HepG2 (cell line): Measurements from ENCODE around the gene ZNF367. TPM values are rescaled to one million over a fixed set of nuclear protein-coding genes. Genes with fewer than 3 reads are reported as not detected.

Experiments used
- ATAC-seq: fragments of 200-7000 bp; cut with Tn5 transposase; 3 replicates; pipeline ENCODE4 v1.9.1; 2020; ENCODE audit warnings: mild to moderate bottlenecking, moderate library complexity
- BruUV-seq: library from RNA; stranded (reverse); fragments of 400-500 nt; replicated peaks from 2 replicates; lab custom pipeline; 2021; lab: Mats Ljungman, UMichigan
- CTCF ChIA-PET: fragments of 300-600 bp; formaldehyde crosslinking; extraction: SDS; loops from one replicate; lab custom pipeline; 2021; ENCODE audit warnings: low total read pairs, inconsistent platforms, low intra/inter-chr PET ratio; lab: Yijun Ruan, JAX
- POLR2A ChIA-PET: fragments of 350-600 bp; sonication (Branson Sonifier 250); formaldehyde crosslinking; loops from one replicate; lab custom pipeline; 2020; ENCODE audit warnings: antibody characterized with exemption, inconsistent platforms; lab: Yijun Ruan, JAX
- DNase-seq: peaks from one replicate; pipeline ENCODE4 v3.0.0-alpha.2; 2015; ENCODE audit warnings: low spot score
- FAIRE-seq: peaks from 3 replicates; lab custom pipeline; 2011; peaks lifted over from hg19 to GRCh38; lab: Jason Lieb, UNC
- H2AFZ ChIP-seq: one replicate; pipeline ENCODE4 v1.6.1; 2011; ENCODE audit warnings: low read length, inconsistent platforms
- H3K27ac ChIP-seq: fragments of 300-600 bp; 3 replicates; pipeline ENCODE4 v1.8.0; 2011; ENCODE audit warnings: mixed run types, mild to moderate bottlenecking, mixed read lengths, low read length, inconsistent platforms; ENCODE audit not compliant: insufficient read depth; ENCODE audit errors: extremely low read length
- H3K27me3 ChIP-seq, 2 experiments: fragments of 200-600 bp in 1 of 2; 2 replicates in 1 of 2; 3 replicates in 1 of 2; pipeline versions ENCODE4 v1.6.0 to v1.8.0; 2011; ENCODE audit warnings: low read length in 2 of 2, mild to moderate bottlenecking in 2 of 2, moderate library complexity in 2 of 2, inconsistent platforms in 1 of 2; ENCODE audit not compliant: insufficient read depth in 2 of 2, control insufficient read depth in 1 of 2
- H3K36me3 ChIP-seq, 2 experiments: fragments of 200-600 bp in 1 of 2; replicated peaks in 1 of 2; 2 replicates in 1 of 2; 3 replicates in 1 of 2; pipeline versions ENCODE4 v1.5.1 to v1.8.0; 2011; ENCODE audit warnings: low read length in 2 of 2, inconsistent platforms in 1 of 2; ENCODE audit not compliant: insufficient read depth in 2 of 2, control insufficient read depth in 1 of 2
- H3K4me1 ChIP-seq: 2 replicates; pipeline ENCODE4 v1.5.1; 2012; ENCODE audit warnings: low read length, inconsistent platforms; ENCODE audit not compliant: insufficient read depth
- H3K4me2 ChIP-seq: 2 replicates; pipeline ENCODE4 v1.6.0; 2011; ENCODE audit warnings: low read depth, low read length, inconsistent platforms
- H3K4me3 ChIP-seq, 3 experiments: fragments of 200-600 bp in 1 of 3; sonication (generic), shearing (Covaris generic) in 1 of 3; replicated peaks in 1 of 3; 2 replicates each; pipeline ENCODE4 v1.5.1; 2011 to 2016; ENCODE audit warnings: low read length in 3 of 3, inconsistent platforms in 2 of 3, low read depth in 2 of 3, mild to moderate bottlenecking in 2 of 3, control low read depth in 1 of 3, mixed read lengths in 1 of 3; ENCODE audit not compliant: insufficient read depth in 1 of 3
- H3K79me2 ChIP-seq: one replicate; pipeline ENCODE4 v1.6.1; 2011; ENCODE audit warnings: low read length, inconsistent platforms; ENCODE audit not compliant: insufficient read depth
- H3K9ac ChIP-seq: 2 replicates; pipeline ENCODE4 v1.6.0; 2011; ENCODE audit warnings: mild to moderate bottlenecking, low read depth, low read length, inconsistent platforms; ENCODE audit not compliant: insufficient read depth
- H3K9me3 ChIP-seq: 2 replicates; pipeline ENCODE4 v1.5.1; 2012; ENCODE audit warnings: mild to moderate bottlenecking, low read length
- H4K20me1 ChIP-seq: 2 replicates; pipeline ENCODE4 v1.6.0; 2011; ENCODE audit warnings: inconsistent platforms, mild to moderate bottlenecking, low read length, moderate library complexity; ENCODE audit not compliant: insufficient read depth
- BRCA1 ChIP-seq: sonication (generic); formaldehyde crosslinking; IDR thresholded peaks from 2 replicates; pipeline ENCODE4 v1.4.0; 2020; ENCODE audit warnings: missing genetic modification reagents
- PLRG1 ChIP-seq: fragments of 450-650 bp; conservative IDR thresholded peaks from 2 replicates; pipeline ENCODE4 v1.6.1; 2016
- SETDB1 ChIP-seq: sonication (generic); formaldehyde crosslinking; IDR thresholded peaks from 2 replicates; pipeline ENCODE4 v1.5.1; 2020; ENCODE audit warnings: missing genetic modification reagents, mild to moderate bottlenecking, borderline replicate concordance
- WGBS: methylation state at CpG from one replicate; pipeline ENCODE4 v1.1.6; 2017; ENCODE audit warnings: low lambda C conversion rate; 5-methylcytosine and 5-hydroxymethylcytosine counted together
- in situ Hi-C: cut with HindIII; loops from 2 replicates; pipeline ENCODE4 v1.10.0; 2017; ENCODE audit warnings: low pct_unique_long_range_greater_than_20kb; ENCODE audit not compliant: extremely low pct_ligation_motif_present
- intact Hi-C: fragments of 100-400 bp; cut with micrococcal nuclease; formaldehyde crosslinking; loops from one replicate; pipeline ENCODE4 v1.10.0; 2022; ENCODE audit not compliant: unreplicated experiment
- polyA plus RNA-seq, 8 experiments: library from polyadenylated mRNA; depleted of rRNA in 3 of 8; stranded (reverse) in 7 of 8; unstranded in 1 of 8; fragments of >200 nt; fragmentation: Illumina TruSeq in 4 of 8; extraction: Trizol in 4 of 8; gene quantifications; 2 replicates each; pipeline versions ENCODE4 v1.2.1 to v1.2.3, GENCODE V29; 2011 to 2016; ENCODE audit warnings: low read depth in 4 of 8, missing spikeins in 1 of 8, mixed read lengths in 1 of 8; ENCODE audit not compliant: insufficient read depth in 1 of 8
- total RNA-seq, 5 experiments: library from RNA; depleted of rRNA; stranded (reverse); fragments of >200 nt; fragmentation: Illumina TruSeq; extraction: Trizol; gene quantifications; 2 replicates each; pipeline ENCODE4 v1.2.3, GENCODE V29; 2016; ENCODE audit warnings: low read depth in 1 of 5
- TF ChIP-seq, protein P1 (sequence below): sonication (generic); formaldehyde crosslinking; IDR thresholded peaks from 2 replicates; pipeline ENCODE4 v1.4.0; 2020; ENCODE audit warnings: mild to moderate bottlenecking, missing genetic modification reagents
- TF ChIP-seq, protein P2 (sequence below): sonication (generic); formaldehyde crosslinking; IDR thresholded peaks from 2 replicates; pipeline ENCODE4 v1.5.1; 2020; ENCODE audit warnings: mild to moderate bottlenecking, missing genetic modification reagents, moderate library complexity

ZNF367 gene
- total and polyA plus RNA-seq, 2 of the 13 experiments (the other 11 are each of a cell fraction or from before 2014, with no cell fraction given) = 2.9 to 7.7 TPM

GRCh38 chr9:96381125-96381524, 37.0 kb downstream of the ZNF367 start:
- TF ChIP-seq, protein P1, sequence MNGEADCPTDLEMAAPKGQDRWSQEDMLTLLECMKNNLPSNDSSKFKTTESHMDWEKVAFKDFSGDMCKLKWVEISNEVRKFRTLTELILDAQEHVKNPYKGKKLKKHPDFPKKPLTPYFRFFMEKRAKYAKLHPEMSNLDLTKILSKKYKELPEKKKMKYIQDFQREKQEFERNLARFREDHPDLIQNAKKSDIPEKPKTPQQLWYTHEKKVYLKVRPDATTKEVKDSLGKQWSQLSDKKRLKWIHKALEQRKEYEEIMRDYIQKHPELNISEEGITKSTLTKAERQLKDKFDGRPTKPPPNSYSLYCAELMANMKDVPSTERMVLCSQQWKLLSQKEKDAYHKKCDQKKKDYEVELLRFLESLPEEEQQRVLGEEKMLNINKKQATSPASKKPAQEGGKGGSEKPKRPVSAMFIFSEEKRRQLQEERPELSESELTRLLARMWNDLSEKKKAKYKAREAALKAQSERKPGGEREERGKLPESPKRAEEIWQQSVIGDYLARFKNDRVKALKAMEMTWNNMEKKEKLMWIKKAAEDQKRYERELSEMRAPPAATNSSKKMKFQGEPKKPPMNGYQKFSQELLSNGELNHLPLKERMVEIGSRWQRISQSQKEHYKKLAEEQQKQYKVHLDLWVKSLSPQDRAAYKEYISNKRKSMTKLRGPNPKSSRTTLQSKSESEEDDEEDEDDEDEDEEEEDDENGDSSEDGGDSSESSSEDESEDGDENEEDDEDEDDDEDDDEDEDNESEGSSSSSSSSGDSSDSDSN (CRISPR knock-in tag) = 0 out of 2 replicates have a peak, but pooled peaks have one; percentile 6
- TF ChIP-seq SETDB1 (CRISPR knock-in tag) = no peak
- TF ChIP-seq, protein P2, sequence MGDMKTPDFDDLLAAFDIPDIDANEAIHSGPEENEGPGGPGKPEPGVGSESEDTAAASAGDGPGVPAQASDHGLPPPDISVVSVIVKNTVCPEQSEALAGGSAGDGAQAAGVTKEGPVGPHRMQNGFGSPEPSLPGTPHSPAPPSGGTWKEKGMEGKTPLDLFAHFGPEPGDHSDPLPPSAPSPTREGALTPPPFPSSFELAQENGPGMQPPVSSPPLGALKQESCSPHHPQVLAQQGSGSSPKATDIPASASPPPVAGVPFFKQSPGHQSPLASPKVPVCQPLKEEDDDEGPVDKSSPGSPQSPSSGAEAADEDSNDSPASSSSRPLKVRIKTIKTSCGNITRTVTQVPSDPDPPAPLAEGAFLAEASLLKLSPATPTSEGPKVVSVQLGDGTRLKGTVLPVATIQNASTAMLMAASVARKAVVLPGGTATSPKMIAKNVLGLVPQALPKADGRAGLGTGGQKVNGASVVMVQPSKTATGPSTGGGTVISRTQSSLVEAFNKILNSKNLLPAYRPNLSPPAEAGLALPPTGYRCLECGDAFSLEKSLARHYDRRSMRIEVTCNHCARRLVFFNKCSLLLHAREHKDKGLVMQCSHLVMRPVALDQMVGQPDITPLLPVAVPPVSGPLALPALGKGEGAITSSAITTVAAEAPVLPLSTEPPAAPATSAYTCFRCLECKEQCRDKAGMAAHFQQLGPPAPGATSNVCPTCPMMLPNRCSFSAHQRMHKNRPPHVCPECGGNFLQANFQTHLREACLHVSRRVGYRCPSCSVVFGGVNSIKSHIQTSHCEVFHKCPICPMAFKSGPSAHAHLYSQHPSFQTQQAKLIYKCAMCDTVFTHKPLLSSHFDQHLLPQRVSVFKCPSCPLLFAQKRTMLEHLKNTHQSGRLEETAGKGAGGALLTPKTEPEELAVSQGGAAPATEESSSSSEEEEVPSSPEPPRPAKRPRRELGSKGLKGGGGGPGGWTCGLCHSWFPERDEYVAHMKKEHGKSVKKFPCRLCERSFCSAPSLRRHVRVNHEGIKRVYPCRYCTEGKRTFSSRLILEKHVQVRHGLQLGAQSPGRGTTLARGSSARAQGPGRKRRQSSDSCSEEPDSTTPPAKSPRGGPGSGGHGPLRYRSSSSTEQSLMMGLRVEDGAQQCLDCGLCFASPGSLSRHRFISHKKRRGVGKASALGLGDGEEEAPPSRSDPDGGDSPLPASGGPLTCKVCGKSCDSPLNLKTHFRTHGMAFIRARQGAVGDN (CRISPR knock-in tag) = peak; percentile 40
- no peak for TF ChIP-seq PLRG1
- TF ChIP-seq BRCA1 (CRISPR knock-in tag) = no peak
- TF ChIP-seq, all 625 proteins: peak for 2
- Histone ChIP-seq H3K9ac (peak overlapping the region; percentile 90; the same call in 1 of the 2 replicates), H3K36me3 (peaks cover 5 to 20% of the 10 kb centered on the region in 2 experiments), H3K4me2 (peak overlapping the region; percentile 100), H3K27ac (no peak overlapping the region), H2AFZ (no peak overlapping the region), H3K79me2 (peaks cover 78% of the 10 kb centered on the region), H3K27me3 (no peaks in the 10 kb centered on the region; a peak in 1 of 5 replicates), H3K9me3 (no peaks in the 10 kb centered on the region), H3K4me1 (peaks cover 83% of the 10 kb centered on the region), H4K20me1 (peaks cover 34% of the 10 kb centered on the region), H3K4me3 (peak overlapping the region; percentile 63 to 87 (median 72))
- ChIA-PET CTCF (no interaction called here), POLR2A (interaction anchor here (1.0 to 4.7 kb wide), 10 partner anchors 8 to 185 kb away, joined by 3 to 25 read pairs (median 4); no protein-coding TSS in a partner anchor)
- in situ Hi-C loops = no loop called here
- ATAC-seq = no peak
- FAIRE-seq = no peak
- intact Hi-C loops = loop anchor here (5.0 kb wide), 1 partner anchor 54 kb away; no protein-coding TSS in a partner anchor
- WGBS = 83% methylated on average over 4 of the region's 4 CpGs
- no peak for DNase-seq
- BruUV-seq = no TSS peak
